IMR-90 (cell line): ENCODE results near the gene PDK3. TPM values are rescaled to one million over a fixed set of nuclear protein-coding genes. Genes with fewer than 3 reads are reported as not detected.

Experiments used
- ATAC-seq: fragments of 200-7000 bp; cut with Tn5 transposase; 2 replicates; pipeline ENCODE4 v1.9.1; 2020; ENCODE audit warnings: low read depth, mild to moderate bottlenecking, moderate library complexity
- BruUV-seq: library from RNA; stranded (reverse); fragments of 400-500 nt; replicated peaks from 2 replicates; lab custom pipeline; 2021; lab: Mats Ljungman, UMichigan
- CTCF ChIA-PET: fragments of 300-600 bp; formaldehyde crosslinking; extraction: SDS; loops from one replicate; lab custom pipeline; 2021; ENCODE audit warnings: antibody characterized with exemption; lab: Yijun Ruan, JAX
- POLR2A ChIA-PET: fragments of 300-600 bp; sonication (Branson Sonifier 250); formaldehyde crosslinking; loops from one replicate; lab custom pipeline; 2022; ENCODE audit warnings: antibody characterized with exemption; ENCODE audit not compliant: unreplicated experiment; lab: Charles Lee
- DNase-seq: peaks from one replicate; pipeline ENCODE4 v3.0.0; 2013
- H2AFZ ChIP-seq: replicated peaks from 2 replicates; pipeline ENCODE3; 2013; ENCODE audit warnings: low read length, mild to moderate bottlenecking; ENCODE audit not compliant: poor library complexity
- H2AK5ac ChIP-seq: 2 replicates; pipeline ENCODE4 v1.6.1; 2013; ENCODE audit warnings: low read depth, low read length, inconsistent platforms
- H2AK9ac ChIP-seq: replicated peaks from 2 replicates; pipeline ENCODE3; 2013; ENCODE audit warnings: mild to moderate bottlenecking, low read depth, low read length, moderate library complexity; ENCODE audit not compliant: poor library complexity
- H2BK120ac ChIP-seq: 2 replicates; pipeline ENCODE4 v1.6.1; 2013; ENCODE audit warnings: low read depth, low read length, inconsistent platforms
- H2BK15ac ChIP-seq: 3 replicates; pipeline ENCODE4 v1.6.1; 2013; ENCODE audit warnings: low read depth, low read length, inconsistent platforms
- H2BK20ac ChIP-seq: 2 replicates; pipeline ENCODE4 v1.6.1; 2013; ENCODE audit warnings: low read depth, mild to moderate bottlenecking, inconsistent platforms, low read length, moderate library complexity
- H2BK5ac ChIP-seq: 2 replicates; pipeline ENCODE4 v1.6.1; 2013; ENCODE audit warnings: mild to moderate bottlenecking, low read depth, low read length, inconsistent platforms; ENCODE audit not compliant: poor library complexity, severe bottlenecking
- H3K14ac ChIP-seq: replicated peaks from 2 replicates; pipeline ENCODE4 v1.6.1; 2013; ENCODE audit warnings: low read depth, low read length, inconsistent platforms
- H3K18ac ChIP-seq: 2 replicates; pipeline ENCODE4 v1.6.1; 2013; ENCODE audit warnings: low read depth, low read length, control low read depth
- H3K23ac ChIP-seq: 2 replicates; pipeline ENCODE4 v1.6.1; 2013; ENCODE audit warnings: low read depth, low read length, inconsistent platforms
- H3K27ac ChIP-seq: 2 replicates; pipeline ENCODE4 v1.5.1; 2013; ENCODE audit warnings: mild to moderate bottlenecking, control low read depth, low read length; ENCODE audit not compliant: insufficient read depth
- H3K27me3 ChIP-seq: 2 replicates; pipeline ENCODE4 v1.6.1; 2013; ENCODE audit warnings: low read length; ENCODE audit not compliant: control insufficient read depth, insufficient read depth
- H3K36me3 ChIP-seq: 2 replicates; pipeline ENCODE4 v1.6.1; 2013; ENCODE audit warnings: low read length, mixed read lengths; ENCODE audit not compliant: control insufficient read depth, insufficient read depth
- H3K4ac ChIP-seq: 2 replicates; pipeline ENCODE4 v1.6.1; 2013; ENCODE audit warnings: low read depth, low read length, inconsistent platforms
- H3K4me1 ChIP-seq: 2 replicates; pipeline ENCODE4 v1.6.1; 2013; ENCODE audit warnings: low read length, mixed read lengths; ENCODE audit not compliant: control insufficient read depth, insufficient read depth
- H3K4me2 ChIP-seq: 2 replicates; pipeline ENCODE4 v1.6.1; 2013; ENCODE audit warnings: low read depth, mild to moderate bottlenecking, control low read depth, low read length, moderate library complexity
- H3K4me3 ChIP-seq: 2 replicates; pipeline ENCODE4 v1.5.1; 2013; ENCODE audit warnings: low read depth, mild to moderate bottlenecking, control low read depth, low read length, moderate library complexity; ENCODE audit not compliant: insufficient read depth
- H3K56ac ChIP-seq: 2 replicates; pipeline ENCODE4 v1.6.1; 2013; ENCODE audit warnings: low read length, inconsistent platforms; ENCODE audit not compliant: insufficient read depth; ENCODE audit errors: extremely low read depth
- H3K79me1 ChIP-seq, 2 experiments: 2 replicates each; pipeline ENCODE4 v1.6.1; 2013; ENCODE audit warnings: low read length in 2 of 2, inconsistent platforms in 1 of 2, low read depth in 1 of 2
- H3K9ac ChIP-seq: 2 replicates; pipeline ENCODE4 v1.6.1; 2013; ENCODE audit warnings: low read depth, low read length, control low read depth
- H3K9me1 ChIP-seq: 2 replicates; pipeline ENCODE4 v1.6.1; 2013; ENCODE audit warnings: low read length, inconsistent platforms; ENCODE audit not compliant: insufficient read depth
- H3K9me3 ChIP-seq: 2 replicates; pipeline ENCODE4 v1.6.1; 2013; ENCODE audit warnings: low read length; ENCODE audit not compliant: control insufficient read depth, insufficient read depth
- H4K20me1 ChIP-seq: 2 replicates; pipeline ENCODE4 v1.6.1; 2013; ENCODE audit warnings: low read length, inconsistent platforms; ENCODE audit not compliant: insufficient read depth
- H4K5ac ChIP-seq: 2 replicates; pipeline ENCODE4 v1.6.1; 2013; ENCODE audit warnings: mild to moderate bottlenecking, low read depth, low read length, control low read depth
- H4K8ac ChIP-seq, 2 experiments: 2 replicates each; pipeline ENCODE4 v1.6.1; 2013; ENCODE audit warnings: low read depth in 2 of 2, low read length in 2 of 2, control low read depth in 1 of 2, inconsistent platforms in 1 of 2
- H4K91ac ChIP-seq: 2 replicates; pipeline ENCODE4 v1.6.1; 2013; ENCODE audit warnings: low read depth, low read length, inconsistent platforms; ENCODE audit not compliant: insufficient read depth
- CHD1 ChIP-seq: IDR thresholded peaks from 2 replicates; pipeline ENCODE4 v1.6.1; 2012; ENCODE audit warnings: low read depth, low read length, improper control_type of control experiment
- MAFK ChIP-seq: IDR thresholded peaks from 2 replicates; pipeline ENCODE4 v1.6.1; 2012; ENCODE audit warnings: low read depth, low read length, improper control_type of control experiment
- MAZ ChIP-seq: IDR thresholded peaks from 2 replicates; pipeline ENCODE4 v1.6.1; 2012; ENCODE audit warnings: low read depth, mild to moderate bottlenecking, low read length, improper control_type of control experiment, moderate library complexity, borderline replicate concordance
- RCOR1 ChIP-seq: IDR thresholded peaks from 2 replicates; pipeline ENCODE4 v1.6.1; 2012; ENCODE audit warnings: mild to moderate bottlenecking, low read length, improper control_type of control experiment; ENCODE audit not compliant: insufficient replicate concordance
- RFX5 ChIP-seq: IDR thresholded peaks from 2 replicates; pipeline ENCODE4 v1.8.0; 2012; ENCODE audit warnings: low read depth, mild to moderate bottlenecking, low read length, moderate library complexity
- WGBS, 2 experiments: methylation state at CpG; one replicate each; pipeline versions ENCODE4 v1.1.5 to v1.1.7; 2013; ENCODE audit warnings: missing lambda C conversion rate in 2 of 2; ENCODE audit not compliant: insufficient read length in 1 of 2; ENCODE audit errors: extremely low coverage in 2 of 2; 5-methylcytosine and 5-hydroxymethylcytosine counted together
- dilution Hi-C: fragments of 300-500 bp; cut with HindIII; formaldehyde crosslinking; loops from one replicate; pipeline ENCODE4 v1.14.3; 2018; ENCODE audit warnings: low sequenced_read_pairs; ENCODE audit not compliant: unreplicated experiment
- in situ Hi-C: fragments of 300-500 bp; cut with MboI; formaldehyde crosslinking; loops from 3 replicates; pipeline ENCODE4 v1.14.3; 2019; ENCODE audit warnings: low sequenced_read_pairs, inconsistent platforms, mixed read lengths
- intact Hi-C: fragments of 100-400 bp; cut with micrococcal nuclease; formaldehyde crosslinking; loops from 2 replicates; pipeline ENCODE4 v1.10.0; 2022
- polyA plus RNA-seq, 3 experiments: library from polyadenylated mRNA; depleted of rRNA; stranded (reverse); fragments of >200 nt; gene quantifications; 2 replicates each; pipeline ENCODE4 v1.2.3, GENCODE V29; 2012; ENCODE audit warnings: low replicate concordance in 1 of 3
- total RNA-seq: library from RNA; depleted of rRNA; stranded (reverse); fragments of >200 nt; gene quantifications from 2 replicates; pipeline ENCODE4 v1.2.3, GENCODE V29; 2012

The PDK3 gene
- total and polyA plus RNA-seq, 2 of the 4 experiments (the other 2 are of a cell fraction) = 2.3 to 4.8 TPM

- ATAC-seq = no peak
- Histone ChIP-seq H3K79me1 (no peaks in the 10 kb centered on the region), H3K23ac (no peak overlapping the region), H2BK15ac (no peak overlapping the region), H3K27ac (no peak overlapping the region), H2AK5ac (no peak overlapping the region), H3K9me1 (no peaks in the 10 kb centered on the region), H3K4me3 (no peak overlapping the region), H3K9ac (no peak overlapping the region), H3K36me3 (no peaks in the 10 kb centered on the region), H2BK20ac (no peak overlapping the region), H3K14ac (no peak overlapping the region), H3K4ac (no peak overlapping the region), H2AFZ (no peak overlapping the region), H3K4me2 (no peak overlapping the region), H2BK120ac (no peak overlapping the region), H3K27me3 (peaks cover 6% of the 10 kb centered on the region), H4K20me1 (no peaks in the 10 kb centered on the region), H2AK9ac (no peak overlapping the region), H4K91ac (no peak overlapping the region), H2BK5ac (no peak overlapping the region), H3K9me3 (no peaks in the 10 kb centered on the region), H4K5ac (no peak overlapping the region), H4K8ac (no peak overlapping the region), H3K4me1 (no peaks in the 10 kb centered on the region), H3K56ac (no peak overlapping the region), H3K18ac (no peak overlapping the region)
- dilution Hi-C loops (no loop called here), in situ Hi-C loops (no loop called here), intact Hi-C loops (no loop called here)
- DNase-seq = no peak
- no TSS peak for BruUV-seq
- ChIA-PET CTCF (no interaction called here), POLR2A (no interaction called here)
- TF ChIP-seq CHD1 = no peak
- no peak for TF ChIP-seq MAFK
- no peak for TF ChIP-seq MAZ
- no peak for TF ChIP-seq RFX5
- no peak for TF ChIP-seq RCOR1
- WGBS, 2 experiments = 76% methylated on average over 11 of the region's 19 CpGs; no CpG with 5 or more reads in 1 of the 2 experiments
Observed at GRCh38 chrX:24563291-24564010, 98.4 kb downstream of the PDK3 start.
